ENCODE data around the gene CALY.

CALY gene

DNA sequence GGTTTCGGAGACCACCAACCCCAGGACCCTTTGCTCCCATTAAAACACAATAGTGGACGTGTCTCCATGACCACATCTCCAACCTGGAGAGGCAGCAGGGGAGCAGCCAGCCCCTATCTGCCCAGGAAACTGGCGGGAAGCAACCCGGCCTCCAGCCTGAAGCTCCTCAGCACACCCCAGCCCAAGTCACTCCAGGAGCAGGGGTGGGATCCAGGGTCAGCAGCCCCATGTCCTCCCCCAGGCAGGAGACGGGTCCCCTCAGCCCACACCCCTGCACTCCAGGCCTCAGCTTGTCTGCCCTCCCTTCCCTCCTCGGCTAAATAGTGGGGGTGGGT is 60.6 kb downstream of the CALY start:
- Histone ChIP-seq H2AK5ac (ENCODE audit: low read depth, low read length) (peak overlapping the region; percentile 81), H3K18ac (ENCODE audit: low read length) (peak overlapping the region; percentile 64), H2AFZ (ENCODE audit: low read length) (no peak overlapping the region), H4K91ac (ENCODE audit: low read depth, low read length, poor library complexity) (no peak overlapping the region), H3K4me2 (ENCODE audit: insufficient read depth, low read length, poor library complexity, severe bottlenecking) (peak overlapping the region; percentile 69), H3K27ac (replicated peaks; ENCODE audit: low read length) (no peak overlapping the region), H2BK12ac (ENCODE audit: low read length) (no peak overlapping the region), H2BK120ac (ENCODE audit: low read depth, low read length) (peak overlapping the region; percentile 61), H4K8ac (ENCODE audit: low read depth, low read length) (no peak overlapping the region), H3K36me3 (replicated peaks in 1 of 2; ENCODE audit: control insufficient read depth in 2 of 2, insufficient read depth in 2 of 2, low read length in 2 of 2) (peaks cover 7 to 20% of the 10 kb centered on the region in 2 donors), H3K9me3 (replicated peaks in 1 of 2; ENCODE audit: control insufficient read depth in 2 of 2, insufficient read depth in 1 of 2, low read depth in 1 of 2, low read length in 2 of 2) (peaks cover 0 to 2% of the 10 kb centered on the region in 2 donors), H3K4me3 (ENCODE audit: low read length in 2 of 2) (no peak overlapping the region), H2BK5ac (ENCODE audit: low read length) (peak overlapping the region; percentile 87), H3K4ac (ENCODE audit: low read length) (no peak overlapping the region), H3K23ac (ENCODE audit: low read depth, low read length, poor library complexity) (peak overlapping the region; percentile 55), H3K4me1 (ENCODE audit: control insufficient read depth in 2 of 2, insufficient read depth in 1 of 2, low read depth in 1 of 2, low read length in 2 of 2) (peaks cover 8 to 15% of the 10 kb centered on the region in 2 donors), H2BK15ac (ENCODE audit: low read length) (peak overlapping the region; percentile 81), H3K9ac (ENCODE audit: low read depth, low read length, poor library complexity) (no peak overlapping the region), H3K14ac (ENCODE audit: low read length) (no peak overlapping the region), H3K79me1 (ENCODE audit: low read depth, low read length) (peaks cover 3% of the 10 kb centered on the region), H3K27me3 (ENCODE audit: control insufficient read depth in 3 of 3, insufficient read depth in 3 of 3, low read depth in 1 of 3, low read length in 3 of 3) (peaks cover 0 to 13% (median 6%) of the 10 kb centered on the region in 3 experiments)
- WGBS, 2 donors (ENCODE audit: extremely low coverage in 2 of 2, insufficient read length in 2 of 2, insufficient replicate concordance in 1 of 2) = no CpG with 5 or more reads among the region's 6 CpGs
- no peak for DNase-seq (ENCODE audit: low spot score)

DNA sequence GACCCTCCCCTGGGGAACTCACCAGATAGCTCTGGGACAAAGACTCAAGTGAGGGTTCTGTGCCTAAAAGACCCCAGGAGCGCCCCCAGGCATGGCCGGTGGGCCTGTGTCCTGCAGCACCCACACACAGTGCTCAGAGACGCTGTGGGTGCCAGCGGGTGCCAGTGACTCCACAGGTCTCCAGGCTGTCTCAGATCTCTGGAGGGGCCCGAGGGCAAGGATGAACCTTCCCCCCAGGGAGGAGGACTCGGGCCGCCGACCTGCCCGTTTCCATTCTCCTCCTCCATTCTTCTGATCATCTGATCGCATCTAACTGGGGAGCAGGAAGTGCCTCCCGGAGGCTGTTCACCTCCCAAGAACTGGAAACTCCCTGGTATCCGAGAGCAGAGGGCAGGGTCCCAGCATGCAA is 61.0 kb downstream of the CALY start:
- WGBS, 2 donors (ENCODE audit: extremely low coverage in 2 of 2, insufficient read length in 2 of 2, insufficient replicate concordance in 1 of 2) = no CpG with 5 or more reads among the region's 12 CpGs
- H3K4ac ChIP-seq (ENCODE audit: low read length) = no peak overlapping the region

DNA sequence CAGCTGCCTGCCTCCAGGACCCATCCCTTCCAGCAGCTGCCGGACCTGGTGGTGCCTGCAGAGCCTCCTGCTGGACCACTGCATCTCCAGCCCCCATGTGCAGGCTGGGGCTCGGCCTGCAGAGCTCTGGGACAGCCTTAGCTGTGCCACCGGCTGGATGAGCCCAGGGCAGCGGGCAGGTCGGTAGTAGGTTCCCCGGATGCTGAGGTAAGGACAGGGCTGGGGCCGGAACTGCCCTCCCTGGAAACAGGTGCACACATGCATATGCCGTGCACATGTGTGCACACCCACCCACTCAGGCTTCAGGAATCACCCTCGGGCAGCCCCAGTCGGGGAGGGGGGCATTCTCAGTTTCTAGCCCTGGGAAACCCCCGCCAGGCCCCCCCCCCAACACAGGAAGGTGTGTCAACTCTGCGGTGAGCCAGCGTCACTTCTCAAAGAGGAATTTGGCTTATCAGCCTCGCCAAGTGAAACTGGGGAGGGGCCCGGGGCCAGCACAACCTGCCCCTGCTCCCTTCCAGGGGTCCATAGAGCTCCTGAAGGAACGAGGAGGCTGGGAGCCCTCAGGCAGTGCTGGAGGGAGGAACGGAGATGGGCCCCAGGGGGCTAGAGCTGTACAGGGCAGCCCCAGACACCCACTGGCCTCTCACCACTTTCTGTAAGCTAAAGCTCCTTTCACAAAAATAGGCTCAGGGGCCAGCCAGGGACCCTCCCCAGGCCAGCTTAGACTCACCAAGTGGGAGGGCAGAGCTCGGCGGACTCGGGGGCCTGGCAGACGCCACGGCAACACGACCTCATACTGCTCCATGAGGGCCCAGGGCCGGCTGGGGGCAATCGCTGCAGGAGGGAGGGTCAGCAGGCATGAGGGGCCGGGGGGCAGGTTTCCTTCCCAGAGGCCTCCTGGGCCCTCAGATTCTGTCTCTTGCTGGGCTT is 61.7 kb downstream of the CALY start:
- Histone ChIP-seq H3K4me3 (ENCODE audit: low read length in 2 of 2) (no peak overlapping the region), H2BK12ac (ENCODE audit: low read length) (peak overlapping the region; percentile 58), H3K9me3 (replicated peaks in 1 of 2; ENCODE audit: control insufficient read depth in 2 of 2, insufficient read depth in 1 of 2, low read depth in 1 of 2, low read length in 2 of 2) (peaks cover 0 to 2% of the 10 kb centered on the region in 2 donors), H3K9ac (ENCODE audit: low read depth, low read length, poor library complexity) (no peak overlapping the region), H2AK5ac (ENCODE audit: low read depth, low read length) (peak overlapping the region; percentile 81), H3K36me3 (replicated peaks in 1 of 2; ENCODE audit: control insufficient read depth in 2 of 2, insufficient read depth in 2 of 2, low read length in 2 of 2) (peaks cover 4 to 12% of the 10 kb centered on the region in 2 donors), H3K79me1 (ENCODE audit: low read depth, low read length) (peaks cover 3% of the 10 kb centered on the region), H3K27ac (replicated peaks; ENCODE audit: low read length) (no peak overlapping the region), H3K4ac (ENCODE audit: low read length) (no peak overlapping the region), H4K91ac (ENCODE audit: low read depth, low read length, poor library complexity) (no peak overlapping the region), H3K14ac (ENCODE audit: low read length) (peak overlapping the region; percentile 3), H2BK5ac (ENCODE audit: low read length) (peak overlapping the region; percentile 87), H2AFZ (ENCODE audit: low read length) (peak overlapping the region; percentile 72), H3K18ac (ENCODE audit: low read length) (peak overlapping the region; percentile 83), H3K23ac (ENCODE audit: low read depth, low read length, poor library complexity) (peak overlapping the region; percentile 17), H4K8ac (ENCODE audit: low read depth, low read length) (no peak overlapping the region), H2BK15ac (ENCODE audit: low read length) (no peak overlapping the region), H2BK120ac (ENCODE audit: low read depth, low read length) (no peak overlapping the region), H3K4me1 (ENCODE audit: control insufficient read depth in 2 of 2, insufficient read depth in 1 of 2, low read depth in 1 of 2, low read length in 2 of 2) (peaks cover 8 to 15% of the 10 kb centered on the region in 2 donors), H3K27me3 (ENCODE audit: control insufficient read depth in 3 of 3, insufficient read depth in 3 of 3, low read depth in 1 of 3, low read length in 3 of 3) (peaks cover 0 to 13% (median 6%) of the 10 kb centered on the region in 3 experiments), H3K4me2 (ENCODE audit: insufficient read depth, low read length, poor library complexity, severe bottlenecking) (no peak overlapping the region)
- no CpG with 5 or more reads among the region's 26 CpGs for WGBS, 2 donors (ENCODE audit: extremely low coverage in 2 of 2, insufficient read length in 2 of 2, insufficient replicate concordance in 1 of 2)
- DNase-seq (ENCODE audit: low spot score) = no peak

More for the DNA sequence above, 61.0 kb downstream of the CALY start:
- no peak overlapping the region for H4K8ac ChIP-seq (ENCODE audit: low read depth, low read length)
- no peak overlapping the region for H3K4me3 ChIP-seq (ENCODE audit: low read length in 2 of 2)
- H3K4me2 ChIP-seq (ENCODE audit: insufficient read depth, low read length, poor library complexity, severe bottlenecking) = no peak overlapping the region
- H3K27me3 ChIP-seq (ENCODE audit: control insufficient read depth in 3 of 3, insufficient read depth in 3 of 3, low read depth in 1 of 3, low read length in 3 of 3) = peaks cover 0 to 13% (median 6%) of the 10 kb centered on the region in 3 experiments
- H3K18ac ChIP-seq (ENCODE audit: low read length) = peak overlapping the region; percentile 64
- H3K9me3 ChIP-seq (replicated peaks in 1 of 2; ENCODE audit: control insufficient read depth in 2 of 2, insufficient read depth in 1 of 2, low read depth in 1 of 2, low read length in 2 of 2) = peaks cover 0 to 2% of the 10 kb centered on the region in 2 donors
- peaks cover 8 to 15% of the 10 kb centered on the region in 2 donors for H3K4me1 ChIP-seq (ENCODE audit: control insufficient read depth in 2 of 2, insufficient read depth in 1 of 2, low read depth in 1 of 2, low read length in 2 of 2)
- peak overlapping the region; percentile 82 for H3K14ac ChIP-seq (ENCODE audit: low read length)
- H3K9ac ChIP-seq (ENCODE audit: low read depth, low read length, poor library complexity) = no peak overlapping the region
- H3K79me1 ChIP-seq (ENCODE audit: low read depth, low read length) = peaks cover 3% of the 10 kb centered on the region
- H4K91ac ChIP-seq (ENCODE audit: low read depth, low read length, poor library complexity) = no peak overlapping the region
- peak overlapping the region; percentile 72 for H2AFZ ChIP-seq (ENCODE audit: low read length)
- no peak overlapping the region for H2BK12ac ChIP-seq (ENCODE audit: low read length)
- no peak overlapping the region for H3K27ac ChIP-seq (replicated peaks; ENCODE audit: low read length)
- no peak overlapping the region for H2AK5ac ChIP-seq (ENCODE audit: low read depth, low read length)
- H3K36me3 ChIP-seq (replicated peaks in 1 of 2; ENCODE audit: control insufficient read depth in 2 of 2, insufficient read depth in 2 of 2, low read length in 2 of 2) = peaks cover 7 to 19% of the 10 kb centered on the region in 2 donors
- H3K23ac ChIP-seq (ENCODE audit: low read depth, low read length, poor library complexity) = no peak overlapping the region
- no peak for DNase-seq (ENCODE audit: low spot score)
- peak overlapping the region; percentile 61 for H2BK120ac ChIP-seq (ENCODE audit: low read depth, low read length)
- no peak overlapping the region for H2BK15ac ChIP-seq (ENCODE audit: low read length)
- H2BK5ac ChIP-seq (ENCODE audit: low read length) = peak overlapping the region; percentile 87
